Right lobe of liver (tissue), 6 donors: ENCODE measurements around the gene PYGO2. TPM values are rescaled to one million over a fixed set of nuclear protein-coding genes. Genes with fewer than 3 reads are reported as not detected.
A peak's percentile ranks its signal among the peaks of the same experiment; 100 is the strongest.
"Not testable (repeated sequence)": the region's sequence is repeated elsewhere in the genome, so short reads cannot be mapped to it uniquely, and the experiment has no call there.

Experiments
- ATAC-seq, 4 donors: fragments of 200-7000 bp; cut with Tn5 transposase; one replicate each; pipeline ENCODE4 v1.9.1; 2020; ENCODE audit warnings: mild to moderate bottlenecking in 4 of 4, moderate library complexity in 4 of 4
- DNase-seq, 3 donors: peaks; one replicate each; pipeline ENCODE4 v3.0.0-alpha.2; 2020
- H3K27ac ChIP-seq, 3 donors: fragments of 200-600 bp; one replicate each; pipeline ENCODE4 v1.8.0; 2022
- H3K27me3 ChIP-seq, 2 donors: fragments of 200-600 bp; one replicate each; pipeline ENCODE4 v1.8.0; 2022
- H3K36me3 ChIP-seq, 4 donors: fragments of 200-600 bp; sonication (generic) in 1 of 4; one replicate each; pipeline versions ENCODE4 v1.5.1 to v1.8.0; 2017 to 2022; ENCODE audit warnings: control low read depth in 1 of 4
- H3K4me1 ChIP-seq, 4 donors: fragments of 200-600 bp; sonication (generic) in 1 of 4; one replicate each; pipeline versions ENCODE4 v1.5.1 to v1.8.0; 2017 to 2022; ENCODE audit warnings: control low read depth in 1 of 4
- H3K4me3 ChIP-seq, 3 donors: fragments of 200-600 bp; one replicate each; pipeline ENCODE4 v1.8.0; 2022
- H3K9me3 ChIP-seq, 4 donors: fragments of 200-600 bp; sonication (generic) in 1 of 4; one replicate each; pipeline versions ENCODE4 v1.5.1 to v1.8.0; 2017 to 2022; ENCODE audit warnings: control low read depth in 1 of 4
- CTCF ChIP-seq, 4 donors: fragments of 200-600 bp in 3 of 4; fragments of 450-650 bp in 1 of 4; IDR thresholded peaks; one replicate each; pipeline versions ENCODE4 v1.5.1 to v1.8.0; 2016 to 2022; ENCODE audit warnings: antibody characterized with exemption in 4 of 4, mild to moderate bottlenecking in 2 of 4
- POLR2A ChIP-seq: fragments of 450-650 bp; IDR thresholded peaks from one replicate; pipeline ENCODE4 v1.6.1; 2017; ENCODE audit warnings: antibody characterized with exemption, mild to moderate bottlenecking
- WGBS: methylation state at CpG from one replicate; pipeline ENCODE4 v1.1.6; 2018; ENCODE audit warnings: low coverage, low lambda C conversion rate; ENCODE audit not compliant: insufficient coverage; ENCODE audit errors: missing lambda C conversion rate; 5-methylcytosine and 5-hydroxymethylcytosine counted together
- intact Hi-C, 2 donors: fragments of 100-400 bp; cut with DNase I; formaldehyde crosslinking; loops; one replicate each; pipeline versions ENCODE4 v1.11.2 to v1.14.1; 2022
- total RNA-seq, 6 experiments: library from RNA; depleted of rRNA in 2 of 6; stranded (reverse); fragments of >200 nt in 2 of 6; fragmentation: NEBNext Ultra II Directional in 3 of 6; extraction: Animal tissue kit (Norgen Biotek cat#: 25700) in 3 of 6; gene quantifications; one replicate each; pipeline versions ENCODE4 v1.1.0 to v1.2.4, GENCODE V29; 2016 to 2023
- donor health status: DM: no; HTN: yes; CAD: no.
- donor health status: DM: no; HTN: no; CAD: no.
- donor health status: DM: no; HTN: no; CAD: no.
- donor health status: DM: no; HTN: yes; CAD: no.
- donor health status: DM: no; HTN: yes; CAD: no.

Gene PYGO2
- total RNA-seq, 6 experiments from 2014 or later, result 9.1 to 13.5 (median 10.9) TPM

- Histone ChIP-seq H3K36me3 (peaks cover 0 to 9% (median 0%) of the 10 kb centered on the region in 4 donors), H3K4me3 (no peak overlapping the region), H3K9me3 (no peaks in the 10 kb centered on the region), H3K27me3 (no peaks in the 10 kb centered on the region), H3K27ac (peak overlapping the region in 1 of 3 donors; percentile 86), H3K4me1 (peaks cover 0 to 26% (median 4%) of the 10 kb centered on the region in 4 donors)
- ATAC-seq (no peak), DNase-seq (no peak)
- WGBS, result 94% methylated on average over 8 of the region's 17 CpGs
- TF ChIP-seq CTCF (IDR thresholded peaks at IDR 0.05) (no peak), POLR2A (no peak)
- intact Hi-C loops, result loop anchor here in 1 of 2 donors (10.0 kb wide), 1 partner anchor 66 kb away; the partner anchor contains the start of gene ADAM15
These were observed 26.7 kb upstream of the PYGO2 start for GRCh38 chr1:154988058-154988954.

- Histone ChIP-seq H3K4me3 (no peak overlapping the region), H3K27me3 (no peaks in the 10 kb centered on the region), H3K27ac (peak overlapping the region in 2 of 3 donors; percentile 44 to 86), H3K36me3 (peaks cover 0 to 9% (median 0%) of the 10 kb centered on the region in 4 donors), H3K9me3 (no peaks in the 10 kb centered on the region), H3K4me1 (peaks cover 0 to 32% (median 4%) of the 10 kb centered on the region in 4 donors)
- ATAC-seq, result peak; percentile 19 to 60 (median 40)
- 17% methylated on average over 2 of the region's 6 CpGs for WGBS
- no peak for TF ChIP-seq CTCF (IDR thresholded peaks at IDR 0.05)
- TF ChIP-seq POLR2A, result no peak
- peak in 2 of 3 donors; percentile 89 to 90 for DNase-seq
- intact Hi-C loops, result loop anchor here in 1 of 2 donors (10.0 kb wide), 1 partner anchor 67 kb away; the partner anchor contains the start of gene ADAM15
These were observed 25.7 kb upstream of the PYGO2 start for GRCh38 chr1:154987326-154987725.

- ATAC-seq, H3K27me3 ChIP-seq, DNase-seq, H3K36me3 ChIP-seq, H3K9me3 ChIP-seq, H3K4me3 ChIP-seq: not testable (repeated sequence)
- Histone ChIP-seq H3K27ac (peak overlapping the region in 2 of 3 donors; percentile 44 to 86), H3K4me1 (peaks cover 0 to 32% (median 4%) of the 10 kb centered on the region in 4 donors)
- 77% methylated on average over 3 of the region's 4 CpGs for WGBS
- intact Hi-C loops, result loop anchor here in 1 of 2 donors (10.0 kb wide), 1 partner anchor 68 kb away; the partner anchor contains the start of gene ADAM15
These were observed 25.2 kb upstream of the PYGO2 start for GRCh38 chr1:154986736-154987135.

- TF ChIP-seq CTCF (IDR thresholded peaks at IDR 0.05), result no peak
- no peak for TF ChIP-seq POLR2A
- intact Hi-C loops, result loop anchor here in 1 of 2 donors (10.0 kb wide), 1 partner anchor 71 kb away; the partner anchor contains the start of gene ADAM15
- ATAC-seq (no peak), DNase-seq (peak in 1 of 3 donors; percentile 42)
- peak overlapping the region; percentile 55 to 83 (median 75) for H3K4me3 ChIP-seq
- 20% methylated on average over 14 of the region's 17 CpGs for WGBS
- peak overlapping the region in 2 of 3 donors; percentile 1 to 58 for H3K27ac ChIP-seq
- no peaks in the 10 kb centered on the region for H3K9me3 ChIP-seq
- H3K27me3 ChIP-seq, result no peaks in the 10 kb centered on the region
- peaks cover 0 to 10% (median 0%) of the 10 kb centered on the region in 4 donors for H3K36me3 ChIP-seq
- peaks cover 0 to 28% (median 4%) of the 10 kb centered on the region in 4 donors for H3K4me1 ChIP-seq
These were observed 22.3 kb upstream of the PYGO2 start for GRCh38 chr1:154983776-154984466.
